Vagina (tissue), 2 donors: ENCODE results near the gene CNTNAP1.

Experiments used
- POLR2A ChIP-seq, 2 donors: fragments of 450-650 bp; IDR thresholded peaks; one replicate each; pipeline ENCODE4 v1.6.1; 2017; ENCODE audit warnings: antibody characterized with exemption in 2 of 2, mild to moderate bottlenecking in 2 of 2, moderate library complexity in 2 of 2
- TF ChIP-seq, protein P1 (sequence below), 3 experiments: fragments of 450-650 bp in 2 of 3; fragments of 200-600 bp in 1 of 3; sonication (generic) in 1 of 3; IDR thresholded peaks; one replicate each; pipeline ENCODE4 v1.5.1; 2017 to 2019; ENCODE audit warnings: antibody characterized with exemption in 3 of 3, mild to moderate bottlenecking in 2 of 3, moderate library complexity in 2 of 3

DNA sequence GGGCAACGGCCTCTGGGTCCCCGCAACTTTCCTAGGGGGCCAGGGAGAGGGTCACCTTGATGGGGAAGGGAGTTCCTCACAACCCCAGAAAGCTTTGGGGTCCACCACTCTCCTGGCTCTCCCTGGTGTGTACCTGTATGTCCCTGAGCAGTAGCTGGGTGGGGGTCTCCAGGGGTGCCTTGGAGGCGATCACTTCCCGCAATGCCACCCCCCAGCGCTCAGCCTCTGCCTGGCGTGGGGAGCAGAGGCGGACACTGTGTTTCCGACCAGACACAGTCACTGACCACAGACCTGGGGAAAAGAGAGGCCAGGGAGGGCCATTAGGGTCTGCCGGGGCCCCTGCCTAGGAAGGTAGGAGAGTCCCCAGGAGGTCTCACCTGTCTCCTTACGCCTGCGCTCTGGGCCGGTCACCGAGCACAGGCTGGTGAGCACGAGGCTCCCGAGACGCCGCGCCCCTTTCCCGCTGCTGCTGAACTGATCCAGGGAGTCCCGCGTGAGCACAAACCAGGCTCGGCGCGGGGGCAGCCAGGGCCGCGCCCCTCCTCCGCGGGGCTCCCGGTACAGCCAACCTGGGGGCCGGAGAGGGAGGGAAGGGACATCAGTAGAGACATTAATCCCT, 9.0 kb upstream of the CNTNAP1 start:
- TF ChIP-seq, protein P1, sequence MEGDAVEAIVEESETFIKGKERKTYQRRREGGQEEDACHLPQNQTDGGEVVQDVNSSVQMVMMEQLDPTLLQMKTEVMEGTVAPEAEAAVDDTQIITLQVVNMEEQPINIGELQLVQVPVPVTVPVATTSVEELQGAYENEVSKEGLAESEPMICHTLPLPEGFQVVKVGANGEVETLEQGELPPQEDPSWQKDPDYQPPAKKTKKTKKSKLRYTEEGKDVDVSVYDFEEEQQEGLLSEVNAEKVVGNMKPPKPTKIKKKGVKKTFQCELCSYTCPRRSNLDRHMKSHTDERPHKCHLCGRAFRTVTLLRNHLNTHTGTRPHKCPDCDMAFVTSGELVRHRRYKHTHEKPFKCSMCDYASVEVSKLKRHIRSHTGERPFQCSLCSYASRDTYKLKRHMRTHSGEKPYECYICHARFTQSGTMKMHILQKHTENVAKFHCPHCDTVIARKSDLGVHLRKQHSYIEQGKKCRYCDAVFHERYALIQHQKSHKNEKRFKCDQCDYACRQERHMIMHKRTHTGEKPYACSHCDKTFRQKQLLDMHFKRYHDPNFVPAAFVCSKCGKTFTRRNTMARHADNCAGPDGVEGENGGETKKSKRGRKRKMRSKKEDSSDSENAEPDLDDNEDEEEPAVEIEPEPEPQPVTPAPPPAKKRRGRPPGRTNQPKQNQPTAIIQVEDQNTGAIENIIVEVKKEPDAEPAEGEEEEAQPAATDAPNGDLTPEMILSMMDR (IDR thresholded peaks at IDR 0.05) = no peak
- no peak for TF ChIP-seq POLR2A (IDR thresholded peaks at IDR 0.05)
